Muscle of leg (tissue), 11 donors: Measurements from ENCODE around the gene ARHGEF40. TPM values are rescaled to one million over a fixed set of nuclear protein-coding genes. Genes with fewer than 3 reads are reported as not detected.

Experiments used
- DNase-seq: peaks from one replicate; pipeline ENCODE4 v3.0.0; 2013
- H3K27ac ChIP-seq: one replicate; pipeline ENCODE4 v1.5.1; 2013; ENCODE audit warnings: mild to moderate bottlenecking, low read length, control low read depth
- H3K27me3 ChIP-seq: one replicate; pipeline ENCODE4 v1.6.1; 2013; ENCODE audit warnings: low read length; ENCODE audit not compliant: control insufficient read depth, insufficient read depth
- H3K36me3 ChIP-seq: one replicate; pipeline ENCODE4 v1.6.1; 2013; ENCODE audit warnings: low read length; ENCODE audit not compliant: control insufficient read depth, insufficient read depth
- H3K4me1 ChIP-seq: one replicate; pipeline ENCODE4 v1.6.1; 2013; ENCODE audit warnings: low read length; ENCODE audit not compliant: control insufficient read depth, insufficient read depth
- H3K4me3 ChIP-seq: one replicate; pipeline ENCODE4 v1.5.1; 2013; ENCODE audit warnings: low read length, control low read depth
- H3K9me3 ChIP-seq: replicated peaks from 2 replicates; pipeline ENCODE4 v1.6.1; 2013; ENCODE audit warnings: low read depth, low read length; ENCODE audit not compliant: control insufficient read depth
- WGBS: methylation state at CpG from one replicate; pipeline ENCODE4 v1.1.5; 2013; ENCODE audit warnings: missing lambda C conversion rate; ENCODE audit not compliant: insufficient coverage; 5-methylcytosine and 5-hydroxymethylcytosine counted together
- polyA plus RNA-seq, 8 donors: library from polyadenylated mRNA; unstranded; fragments of 120-200 nt; gene quantifications; one replicate each; pipeline versions ENCODE4 v1.2.1 to v1.2.3, GENCODE V29; 2013; ENCODE audit warnings: inconsistent platforms in 1 of 8, low replicate concordance in 1 of 8; ENCODE audit not compliant: insufficient read length in 8 of 8, insufficient read depth in 1 of 8
- total RNA-seq: library from RNA; stranded (reverse); fragments of 120-200 nt; gene quantifications from one replicate; pipeline ENCODE4 v1.2.4, GENCODE V29; 2013

ARHGEF40 gene
- total and polyA plus RNA-seq, 9 donors, result 50.5 to 70.2 (median 65.2) TPM

GRCh38 chr14:21026274-21026987, 43.7 kb upstream of the ARHGEF40 start:
- H3K4me3 ChIP-seq, result peak overlapping the region; percentile 61
- H3K27me3 ChIP-seq, result peaks cover 2% of the 10 kb centered on the region
- peaks cover 15% of the 10 kb centered on the region for H3K36me3 ChIP-seq
- WGBS, result 70% methylated on average over 2 of the region's 7 CpGs
- H3K9me3 ChIP-seq, result no peaks in the 10 kb centered on the region
- DNase-seq, result peak; percentile 46
- H3K27ac ChIP-seq, result peak overlapping the region; percentile 86
- peaks cover 39% of the 10 kb centered on the region for H3K4me1 ChIP-seq

DNA sequence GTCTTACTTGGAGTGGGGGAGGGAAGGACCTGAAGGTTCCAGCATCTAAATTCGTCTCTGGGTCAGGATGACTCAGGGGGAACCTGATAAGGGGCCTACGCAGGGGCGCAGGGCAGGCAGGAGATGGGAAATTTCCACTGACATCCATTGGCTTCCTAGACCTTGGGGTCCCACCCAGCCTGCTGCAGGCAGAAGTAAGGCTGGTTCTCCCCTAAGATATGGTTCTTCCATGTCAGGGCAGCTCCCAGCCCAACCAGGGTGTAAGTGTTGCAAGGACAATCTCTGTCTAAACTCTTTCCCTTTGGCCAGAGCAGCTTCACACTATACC, 43.2 kb upstream of the ARHGEF40 start:
- DNase-seq, result no peak
- Histone ChIP-seq H3K36me3 (peaks cover 10% of the 10 kb centered on the region), H3K27me3 (peaks cover 2% of the 10 kb centered on the region), H3K4me3 (no peak overlapping the region), H3K27ac (peak overlapping the region; percentile 86), H3K4me1 (peaks cover 43% of the 10 kb centered on the region), H3K9me3 (no peaks in the 10 kb centered on the region)
- 50% methylated on average over 2 of the region's 3 CpGs for WGBS

GRCh38 chr14:21029917-21030316, 40.2 kb upstream of the ARHGEF40 start, which contains the start of gene TPPP2:
TSS of gene TPPP2 (plus strand) at chr14:21030217. CDS start at chr14:21030582, 365 bp downstream.
- peaks cover 47% of the 10 kb centered on the region for H3K4me1 ChIP-seq
- no peaks in the 10 kb centered on the region for H3K9me3 ChIP-seq
- 100% methylated on average over 1 of the region's 5 CpGs for WGBS
- H3K27me3 ChIP-seq, result no peaks in the 10 kb centered on the region
- no peaks in the 10 kb centered on the region for H3K36me3 ChIP-seq
- H3K27ac ChIP-seq, result no peak within 1 kb of the TSS
- DNase-seq, result no peak
- H3K4me3 ChIP-seq, result no peak within 1 kb of the TSS

GRCh38 chr14:21030531-21030930, 39.6 kb upstream of the ARHGEF40 start:
- no peak for DNase-seq
- H3K4me3 ChIP-seq, result no peak overlapping the region
- peaks cover 44% of the 10 kb centered on the region for H3K4me1 ChIP-seq
- H3K36me3 ChIP-seq, result no peaks in the 10 kb centered on the region
- H3K9me3 ChIP-seq, result no peaks in the 10 kb centered on the region
- no peaks in the 10 kb centered on the region for H3K27me3 ChIP-seq
- no peak overlapping the region for H3K27ac ChIP-seq
- WGBS, result 85% methylated on average over 12 of the region's 12 CpGs

DNA sequence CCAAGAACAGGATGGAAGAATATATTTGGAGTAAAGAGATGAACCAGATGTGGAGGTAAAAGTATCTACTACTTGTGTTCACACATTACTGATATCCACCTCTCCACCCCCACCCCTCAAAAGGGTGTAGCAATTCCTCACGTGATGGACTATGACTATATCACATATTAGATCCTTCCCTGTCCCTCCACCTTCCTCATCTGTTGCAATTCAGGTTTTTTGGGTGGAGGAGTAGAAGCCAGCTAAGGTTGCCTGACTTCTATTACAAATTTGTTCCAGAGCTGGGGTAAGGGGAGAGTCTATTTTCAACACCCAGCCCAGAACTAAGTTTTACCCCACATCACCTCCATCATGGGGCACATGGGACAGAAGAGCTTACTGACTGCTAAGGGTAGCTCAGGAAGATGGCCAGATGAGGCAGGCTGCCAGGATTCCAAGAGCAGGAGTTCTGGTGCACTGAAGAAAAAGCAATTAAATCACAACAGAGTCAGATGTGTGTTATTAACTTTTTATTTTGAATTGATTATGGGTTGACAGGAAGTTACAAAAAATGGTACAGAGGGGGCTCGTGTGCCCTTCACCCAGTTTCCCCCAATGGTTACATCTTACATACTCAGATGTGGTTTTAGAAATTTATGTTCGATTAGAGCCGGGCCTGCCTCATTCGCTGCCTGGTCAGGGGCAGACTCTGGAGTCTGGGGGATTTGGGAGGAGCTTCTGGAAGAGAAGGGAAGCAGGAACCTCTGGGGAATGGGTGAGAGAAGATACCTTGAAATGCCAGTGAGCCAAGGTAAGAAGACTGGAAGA, 37.6 kb upstream of the ARHGEF40 start:
- Histone ChIP-seq H3K9me3 (no peaks in the 10 kb centered on the region), H3K4me1 (peaks cover 35% of the 10 kb centered on the region), H3K4me3 (no peak overlapping the region), H3K27me3 (no peaks in the 10 kb centered on the region), H3K27ac (no peak overlapping the region), H3K36me3 (no peaks in the 10 kb centered on the region)
- 79% methylated on average over 2 of the region's 5 CpGs for WGBS
- DNase-seq, result no peak

DNA sequence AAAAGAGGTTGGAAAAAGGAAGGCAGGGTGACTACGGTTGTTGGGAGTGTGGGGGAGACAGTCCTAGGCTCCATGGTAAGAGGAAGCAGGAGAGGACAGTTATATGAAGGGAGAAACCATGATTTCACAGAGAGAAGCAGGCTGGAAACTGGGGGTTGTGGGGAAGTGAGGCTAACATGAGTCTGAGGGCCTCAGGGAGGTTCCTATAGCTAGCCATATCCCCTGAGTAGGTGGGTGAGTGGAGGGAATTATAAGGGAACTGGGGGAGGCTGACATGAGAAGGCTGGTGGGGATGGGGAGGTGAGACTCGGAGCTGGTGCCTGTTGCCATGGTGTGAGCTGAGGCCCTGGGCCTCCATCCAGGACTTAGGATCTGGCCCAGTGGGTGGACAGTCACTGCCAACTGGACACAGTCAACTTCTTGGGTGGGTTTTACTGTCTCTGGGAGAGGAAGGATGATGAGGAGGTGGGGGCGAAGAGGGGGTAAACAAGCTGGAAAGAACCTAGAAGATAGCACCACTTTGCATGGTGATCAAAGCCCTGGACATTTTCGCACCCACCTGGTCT, 36.9 kb upstream of the ARHGEF40 start:
- 77% methylated on average over 4 of the region's 4 CpGs for WGBS
- no peak overlapping the region for H3K27ac ChIP-seq

DNA sequence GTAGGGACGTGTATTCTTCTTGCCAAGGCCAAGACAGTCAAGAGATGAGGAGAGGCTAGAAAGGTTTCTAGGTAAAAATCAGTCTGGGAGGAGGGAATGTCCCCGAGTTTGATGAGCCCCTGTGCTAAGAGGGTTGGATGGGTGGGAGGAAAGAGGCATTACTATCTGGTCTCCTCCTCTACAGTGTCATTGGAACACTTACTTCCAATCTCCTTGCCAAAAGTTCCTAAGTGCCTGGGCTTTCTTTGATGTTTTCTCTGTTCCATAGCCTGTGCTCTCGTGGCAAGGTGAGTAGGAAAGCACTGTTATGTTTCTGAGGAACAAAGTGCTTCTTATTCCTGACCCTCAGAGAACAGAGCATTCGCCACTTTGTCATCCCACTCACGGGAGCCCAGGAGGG, 35.4 kb upstream of the ARHGEF40 start, which contains the start of gene RNASE13:
Gene RNASE13, minus strand, starts transcription at position 101 of the 400 bp plus-strand sequence. CDS start 519 bp downstream, outside the sequence.
- Histone ChIP-seq H3K27me3 (no peaks in the 10 kb centered on the region), H3K4me3 (no peak within 1 kb of the TSS), H3K9me3 (no peaks in the 10 kb centered on the region), H3K4me1 (peaks cover 55% of the 10 kb centered on the region), H3K27ac (no peak within 1 kb of the TSS), H3K36me3 (no peaks in the 10 kb centered on the region)
- WGBS, result 77% methylated on average over 3 of the region's 5 CpGs
- DNase-seq, result no peak

More for the DNA sequence above, 36.9 kb upstream of the ARHGEF40 start:
- Histone ChIP-seq H3K27me3 (no peaks in the 10 kb centered on the region), H3K9me3 (no peaks in the 10 kb centered on the region), H3K4me1 (peaks cover 41% of the 10 kb centered on the region), H3K36me3 (no peaks in the 10 kb centered on the region), H3K4me3 (no peak overlapping the region)
- no peak for DNase-seq

DNA sequence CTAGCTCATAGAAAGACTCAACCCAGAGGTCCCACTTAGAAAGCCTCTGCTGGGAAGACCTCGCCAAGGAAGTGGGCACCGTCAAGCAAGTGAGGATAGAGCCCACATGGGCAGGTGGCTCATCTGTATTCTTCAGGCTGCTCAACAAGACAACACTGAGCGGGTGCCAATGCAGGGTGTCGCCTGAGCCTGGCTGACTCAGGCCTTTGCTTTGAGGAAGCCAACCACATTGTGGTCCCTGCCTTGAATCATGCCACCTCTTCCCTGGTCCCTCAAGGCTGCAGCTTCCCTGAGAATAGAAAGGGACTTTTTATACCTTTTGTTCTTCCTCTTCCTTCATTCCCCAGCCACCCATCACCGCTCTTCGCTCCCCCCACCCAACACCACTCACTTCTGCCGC, 33.4 kb upstream of the ARHGEF40 start:
- Histone ChIP-seq H3K9me3 (no peaks in the 10 kb centered on the region), H3K27me3 (no peaks in the 10 kb centered on the region), H3K4me3 (no peak overlapping the region), H3K4me1 (peaks cover 55% of the 10 kb centered on the region), H3K36me3 (no peaks in the 10 kb centered on the region), H3K27ac (no peak overlapping the region)
- DNase-seq, result no peak
- WGBS, result 83% methylated on average over 2 of the region's 7 CpGs

DNA sequence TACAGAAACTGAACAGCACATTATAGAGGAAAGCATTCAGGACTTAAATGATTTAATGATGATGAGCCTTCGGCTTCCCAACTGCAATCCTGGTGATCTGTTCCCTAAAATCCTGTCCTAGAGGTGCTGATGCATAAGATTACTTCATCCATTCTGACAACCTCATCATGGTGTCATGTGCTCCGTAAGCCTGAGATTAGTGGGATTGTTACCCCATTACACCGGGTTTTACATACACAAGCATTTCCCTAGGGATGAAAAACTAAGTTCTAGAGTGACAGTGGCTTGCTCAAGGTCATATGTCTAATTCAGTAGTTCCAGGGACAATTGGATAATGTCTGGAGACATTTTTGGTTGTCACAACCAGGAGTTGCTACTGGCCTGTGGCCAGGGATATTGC, 32.9 kb upstream of the ARHGEF40 start:
- no peaks in the 10 kb centered on the region for H3K27me3 ChIP-seq
- H3K4me3 ChIP-seq, result no peak overlapping the region
- no peak for DNase-seq
- WGBS, result no CpG with 5 or more reads among the region's 3 CpGs
- no peak overlapping the region for H3K27ac ChIP-seq
- no peaks in the 10 kb centered on the region for H3K9me3 ChIP-seq
- H3K4me1 ChIP-seq, result peaks cover 52% of the 10 kb centered on the region
- no peaks in the 10 kb centered on the region for H3K36me3 ChIP-seq
